Measurements from ENCODE around the gene SLC16A11. TPM values are rescaled to one million over a fixed set of nuclear protein-coding genes. Genes with fewer than 3 reads are reported as not detected.

The SLC16A11 gene
- total RNA-seq, 1 donor, result not detected

DNA sequence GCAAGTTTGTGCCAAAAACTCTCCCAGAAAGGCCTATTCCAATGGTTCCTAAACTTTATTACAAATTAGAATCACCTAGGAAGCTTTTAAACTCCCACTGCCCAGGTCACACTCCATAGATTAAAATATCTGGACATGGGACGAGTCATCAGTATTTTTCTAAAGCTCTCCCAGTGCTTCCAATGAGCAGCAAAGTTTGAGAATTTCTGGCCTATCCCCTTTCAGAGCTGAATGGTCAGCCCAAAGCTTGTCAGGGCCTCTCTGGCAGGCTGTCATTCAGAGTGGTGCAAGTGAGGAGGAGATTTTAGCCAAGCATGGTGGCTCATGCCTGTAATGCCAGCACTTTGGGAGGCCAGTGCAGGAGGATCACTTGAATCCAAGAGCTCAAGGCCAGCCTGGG, 18.6 kb downstream of the SLC16A11 start:
- DNase-seq (ENCODE audit: low read depth), result no peak
- H3K4me3 ChIP-seq (ENCODE audit: low read depth, low read length), result no peak overlapping the region
- TF ChIP-seq, protein P1, sequence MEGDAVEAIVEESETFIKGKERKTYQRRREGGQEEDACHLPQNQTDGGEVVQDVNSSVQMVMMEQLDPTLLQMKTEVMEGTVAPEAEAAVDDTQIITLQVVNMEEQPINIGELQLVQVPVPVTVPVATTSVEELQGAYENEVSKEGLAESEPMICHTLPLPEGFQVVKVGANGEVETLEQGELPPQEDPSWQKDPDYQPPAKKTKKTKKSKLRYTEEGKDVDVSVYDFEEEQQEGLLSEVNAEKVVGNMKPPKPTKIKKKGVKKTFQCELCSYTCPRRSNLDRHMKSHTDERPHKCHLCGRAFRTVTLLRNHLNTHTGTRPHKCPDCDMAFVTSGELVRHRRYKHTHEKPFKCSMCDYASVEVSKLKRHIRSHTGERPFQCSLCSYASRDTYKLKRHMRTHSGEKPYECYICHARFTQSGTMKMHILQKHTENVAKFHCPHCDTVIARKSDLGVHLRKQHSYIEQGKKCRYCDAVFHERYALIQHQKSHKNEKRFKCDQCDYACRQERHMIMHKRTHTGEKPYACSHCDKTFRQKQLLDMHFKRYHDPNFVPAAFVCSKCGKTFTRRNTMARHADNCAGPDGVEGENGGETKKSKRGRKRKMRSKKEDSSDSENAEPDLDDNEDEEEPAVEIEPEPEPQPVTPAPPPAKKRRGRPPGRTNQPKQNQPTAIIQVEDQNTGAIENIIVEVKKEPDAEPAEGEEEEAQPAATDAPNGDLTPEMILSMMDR (IDR thresholded peaks at IDR 0.05; ENCODE audit: insufficient read depth, low read depth, low read length), result no peak

DNA sequence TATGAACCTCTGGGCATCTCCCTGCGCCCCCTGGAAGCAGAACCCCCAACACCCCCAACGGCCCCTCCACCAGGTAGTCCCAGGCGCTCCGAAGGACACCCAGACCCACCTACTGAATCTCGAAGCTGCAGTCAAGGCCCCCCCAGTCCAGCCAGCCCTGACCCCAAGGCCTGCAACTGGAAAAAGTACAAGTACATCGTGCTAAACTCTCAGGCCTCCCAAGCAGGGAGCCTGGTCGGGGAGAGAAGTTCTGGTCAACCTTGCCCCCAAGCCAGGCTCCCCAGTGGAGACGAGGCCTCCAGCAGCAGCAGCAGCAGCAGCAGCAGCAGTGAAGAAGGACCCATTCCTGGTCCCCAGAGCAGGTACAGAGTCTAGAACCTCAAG, 19.5 kb downstream of the SLC16A11 start:
- DNase-seq (ENCODE audit: low read depth), result no peak
- no peak overlapping the region for H3K4me3 ChIP-seq (ENCODE audit: low read depth, low read length)
- TF ChIP-seq, protein P1 (IDR thresholded peaks at IDR 0.05; ENCODE audit: insufficient read depth, low read depth, low read length), result no peak

DNA sequence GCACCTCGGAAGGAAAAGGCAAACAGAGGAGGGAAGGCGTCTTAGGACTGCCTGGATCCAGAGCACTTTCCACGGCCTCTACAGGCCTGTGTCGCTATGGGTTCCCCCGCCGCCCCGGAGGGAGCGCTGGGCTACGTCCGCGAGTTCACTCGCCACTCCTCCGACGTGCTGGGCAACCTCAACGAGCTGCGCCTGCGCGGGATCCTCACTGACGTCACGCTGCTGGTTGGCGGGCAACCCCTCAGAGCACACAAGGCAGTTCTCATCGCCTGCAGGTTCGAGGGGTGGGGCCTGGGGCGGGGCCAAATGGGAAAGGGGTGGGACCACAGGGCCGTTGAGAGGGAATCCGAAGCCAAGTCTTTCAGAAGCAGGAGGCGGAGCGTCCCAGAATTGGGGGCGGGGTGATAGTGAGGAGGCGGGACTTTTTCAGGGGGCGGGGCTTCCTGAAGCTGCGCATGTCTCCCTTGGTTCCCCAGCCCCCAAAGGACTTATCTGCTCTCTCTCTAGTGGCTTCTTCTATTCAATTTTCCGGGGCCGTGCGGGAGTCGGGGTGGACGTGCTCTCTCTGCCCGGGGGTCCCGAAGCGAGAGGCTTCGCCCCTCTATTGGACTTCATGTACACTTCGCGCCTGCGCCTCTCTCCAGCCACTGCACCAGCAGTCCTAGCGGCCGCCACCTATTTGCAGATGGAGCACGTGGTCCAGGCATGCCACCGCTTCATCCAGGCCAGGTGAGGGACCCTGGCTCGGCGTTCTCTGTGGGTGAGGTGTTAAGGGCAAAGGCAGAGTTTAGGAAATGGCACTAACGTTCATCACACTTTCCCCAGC, 20.1 kb downstream of the SLC16A11 start:
- DNase-seq (ENCODE audit: low read depth), result peak; percentile 84
- TF ChIP-seq, protein P1 (IDR thresholded peaks at IDR 0.05; ENCODE audit: insufficient read depth, low read depth, low read length), result no peak
- H3K4me3 ChIP-seq (ENCODE audit: low read depth, low read length), result peak overlapping the region; percentile 23

DNA sequence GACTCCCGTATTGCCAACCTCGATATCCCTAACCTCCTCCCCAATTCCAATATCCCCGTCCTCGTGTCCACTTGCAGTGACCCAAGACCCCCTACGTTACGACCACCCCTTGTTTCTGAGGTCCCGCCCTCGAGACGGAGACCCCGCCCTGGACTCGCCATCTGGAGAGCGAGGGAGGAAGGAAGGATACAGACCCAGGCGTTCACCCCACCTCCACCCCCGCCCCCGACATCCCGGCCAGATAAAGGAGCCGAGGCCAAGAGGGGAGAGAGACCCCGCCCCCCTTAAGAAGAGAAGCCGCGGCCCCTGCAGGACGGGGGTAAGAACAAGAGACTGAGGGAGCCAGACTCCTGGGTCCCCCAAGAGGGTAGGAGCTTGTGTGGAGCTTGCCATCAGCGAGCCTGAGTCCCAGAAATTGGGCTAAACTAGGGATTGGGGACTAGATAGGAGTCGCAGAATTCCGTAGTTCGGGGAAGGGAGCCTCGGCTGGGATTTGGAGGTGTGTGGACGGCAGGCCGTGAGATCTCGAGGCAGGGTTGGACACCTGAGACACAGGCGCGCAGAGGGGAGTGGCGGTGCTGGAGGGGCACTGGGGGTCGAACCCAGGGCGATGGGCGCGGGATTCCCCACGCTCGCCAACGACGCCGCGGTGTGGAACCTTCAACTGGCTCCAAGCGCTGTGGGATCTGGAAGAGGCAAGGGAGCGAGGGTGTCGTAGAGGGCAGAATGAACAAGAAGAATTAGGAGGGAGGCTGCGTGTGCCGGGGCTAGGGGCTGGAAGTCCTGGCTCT, 20.9 kb downstream of the SLC16A11 start, which contains the start of gene BCL6B:
Gene BCL6B, plus strand, starts transcription at position 270 of the 791 bp plus-strand sequence. CDS start 622 bp downstream, outside the sequence.
- peak within 1 kb of the TSS; percentile 34 for H3K4me3 ChIP-seq (ENCODE audit: low read depth, low read length)
- DNase-seq (ENCODE audit: low read depth), result no peak
- TF ChIP-seq, protein P1 (IDR thresholded peaks at IDR 0.05; ENCODE audit: insufficient read depth, low read depth, low read length), result no peak

DNA sequence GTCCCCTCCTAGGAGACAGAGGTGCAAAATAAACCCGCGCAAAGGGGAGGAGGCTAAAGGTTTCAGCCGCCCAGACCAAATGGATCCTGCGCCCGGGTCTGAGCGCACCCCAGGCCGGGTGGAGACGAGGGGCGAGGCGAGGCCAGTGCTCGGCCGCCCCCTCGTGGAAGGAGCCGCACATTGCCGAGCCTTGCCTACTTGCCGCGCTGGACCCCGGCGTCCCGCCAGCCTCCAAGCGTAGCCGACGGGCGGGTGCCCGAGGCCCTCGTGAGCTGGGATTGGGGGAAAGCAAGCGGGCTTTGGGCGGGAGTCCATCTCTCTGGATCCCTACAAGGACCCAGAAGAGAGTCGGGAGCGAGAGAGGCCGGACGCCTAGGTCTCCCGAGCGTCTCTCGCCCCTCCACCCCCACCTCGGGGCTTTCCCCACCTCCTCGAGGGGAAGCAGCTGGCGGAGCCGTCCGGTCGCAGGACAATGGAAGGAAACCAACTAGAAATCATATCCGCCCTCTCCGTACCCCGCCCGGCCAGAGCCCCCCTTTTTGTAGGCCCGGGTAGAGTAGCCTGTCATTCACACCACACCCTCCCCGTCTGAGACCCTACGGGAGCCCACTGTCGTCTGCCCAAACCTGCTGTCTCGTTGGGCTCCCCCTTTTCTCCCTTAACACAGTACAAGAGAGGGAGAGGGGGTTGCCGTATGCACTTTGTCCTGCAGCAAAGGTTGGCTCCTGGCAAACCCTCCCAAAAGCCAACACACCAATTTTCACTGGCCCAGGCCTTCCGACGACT, 21.7 kb downstream of the SLC16A11 start:
- peak overlapping the region; percentile 34 for H3K4me3 ChIP-seq (ENCODE audit: low read depth, low read length)
- DNase-seq (ENCODE audit: low read depth), result peak; percentile 56
- TF ChIP-seq, protein P1 (IDR thresholded peaks at IDR 0.05; ENCODE audit: insufficient read depth, low read depth, low read length), result peak; percentile 88

DNA sequence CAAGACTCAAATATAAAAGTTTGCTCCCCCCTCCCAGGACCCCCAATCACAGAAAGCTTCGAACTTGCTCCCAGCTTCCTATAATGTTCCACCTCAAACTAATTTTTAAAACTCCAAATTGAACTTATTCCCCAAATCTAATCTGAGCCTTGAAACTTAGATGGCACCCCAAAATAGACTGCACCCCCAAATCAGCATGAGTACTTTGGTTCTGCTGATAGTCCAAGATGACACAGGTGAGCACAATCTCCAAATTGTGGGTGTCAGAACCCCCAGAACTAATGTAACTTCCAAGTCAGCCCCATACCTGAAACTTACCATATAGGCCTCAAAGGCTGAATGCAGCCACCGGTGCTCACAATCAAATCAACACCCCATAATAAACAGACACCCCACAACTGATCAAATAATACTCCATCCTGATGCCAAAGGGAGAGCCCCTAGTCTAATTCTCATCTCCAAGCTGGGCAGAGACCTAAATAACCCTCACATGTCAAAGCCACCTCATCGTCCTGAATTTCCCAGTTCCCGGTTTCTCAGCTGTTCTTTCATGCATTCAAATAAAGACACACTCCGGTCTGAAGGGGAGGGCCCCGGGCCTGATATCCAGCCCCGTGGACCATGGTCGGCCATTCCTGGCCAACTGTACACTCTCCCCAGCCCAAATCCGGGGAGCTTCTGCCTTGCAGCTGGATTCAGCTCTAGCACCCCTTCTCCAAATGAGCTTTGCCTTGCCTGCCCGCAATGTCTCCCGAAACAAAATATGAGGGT, 22.8 kb downstream of the SLC16A11 start:
- TF ChIP-seq, protein P1 (IDR thresholded peaks at IDR 0.05; ENCODE audit: insufficient read depth, low read depth, low read length), result no peak
- no peak for DNase-seq (ENCODE audit: low read depth)
- no peak overlapping the region for H3K4me3 ChIP-seq (ENCODE audit: low read depth, low read length)
